ENCODE results near the gene MAGI2.

Gene MAGI2

DNA sequence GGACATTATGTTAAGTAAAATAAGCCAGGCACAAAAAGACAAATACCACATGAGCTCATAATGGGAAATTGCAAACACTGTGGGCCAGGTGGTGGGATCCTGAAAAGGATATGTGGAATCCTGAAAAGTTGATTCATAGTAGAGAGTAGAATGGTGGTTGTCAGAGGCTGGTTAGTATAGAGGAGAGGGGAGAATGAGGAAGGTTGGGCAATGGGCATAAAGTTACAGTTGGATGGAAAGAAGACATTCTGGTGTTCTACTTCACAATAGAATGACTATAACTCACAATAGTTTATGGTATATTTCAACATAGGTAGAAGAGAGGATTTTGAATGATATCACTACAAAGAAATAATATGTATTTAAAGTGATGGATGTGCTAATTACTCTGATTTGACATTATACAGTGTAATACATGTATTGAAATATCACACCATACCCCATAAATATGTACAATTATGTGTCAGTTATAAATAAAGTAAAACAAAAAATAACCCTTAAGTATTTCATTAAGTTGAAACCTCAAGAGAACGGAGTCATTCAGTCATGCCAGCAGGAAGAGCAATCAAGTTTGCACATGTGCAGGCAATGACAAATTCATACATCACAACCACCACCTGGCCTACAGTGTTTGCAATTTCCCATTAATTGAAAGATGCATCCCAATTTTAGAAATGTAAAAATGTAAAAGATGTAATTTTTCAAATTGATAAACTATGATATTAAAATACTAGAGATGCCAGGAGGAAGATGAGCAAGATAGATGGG, 156.7 kb downstream of the MAGI2 start:
- no peak for DNase-seq

DNA sequence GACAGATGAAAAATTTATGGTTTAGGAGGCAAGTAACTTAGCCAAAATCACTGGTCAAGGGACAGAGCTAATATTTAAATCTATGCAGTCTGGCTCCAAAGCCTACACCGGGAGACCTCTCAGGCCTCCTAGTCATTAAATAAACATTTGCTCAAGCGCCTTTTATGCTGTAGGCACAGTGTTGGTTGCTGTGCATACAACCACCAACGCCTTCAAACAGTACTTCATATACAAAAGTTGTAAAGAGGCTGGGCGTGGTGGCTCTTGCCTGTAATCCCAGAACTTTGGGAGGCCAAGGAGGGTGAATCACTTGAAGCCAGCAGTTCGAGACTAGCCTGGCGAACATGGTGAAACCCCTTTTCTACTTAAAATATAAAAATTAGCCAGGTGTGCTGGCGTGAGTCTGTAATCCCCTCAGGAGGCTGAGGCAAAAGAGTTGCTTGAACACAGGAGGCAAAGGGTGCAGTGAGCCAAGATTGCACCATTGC, 159.8 kb downstream of the MAGI2 start:
- DNase-seq, result no peak

DNA sequence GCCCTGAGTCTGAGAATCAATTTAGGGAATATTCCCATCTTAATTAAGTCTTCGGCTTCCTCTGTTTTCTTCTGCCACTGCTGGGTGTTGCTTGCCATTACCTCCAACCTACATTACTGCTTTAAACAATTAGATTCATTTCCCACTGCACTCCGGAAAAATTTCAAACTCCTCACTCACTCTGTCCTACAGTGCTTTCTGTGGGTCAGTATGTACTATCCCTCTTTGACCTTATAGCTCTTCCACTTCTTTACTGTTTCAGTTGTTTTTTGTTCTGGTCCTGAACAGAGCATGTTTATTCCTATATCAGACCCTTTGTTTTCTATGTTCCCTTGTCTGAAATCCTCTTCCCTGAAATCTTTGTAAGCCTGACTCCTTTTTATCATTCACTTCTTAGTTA, 160.6 kb downstream of the MAGI2 start:
- no peak for DNase-seq

DNA sequence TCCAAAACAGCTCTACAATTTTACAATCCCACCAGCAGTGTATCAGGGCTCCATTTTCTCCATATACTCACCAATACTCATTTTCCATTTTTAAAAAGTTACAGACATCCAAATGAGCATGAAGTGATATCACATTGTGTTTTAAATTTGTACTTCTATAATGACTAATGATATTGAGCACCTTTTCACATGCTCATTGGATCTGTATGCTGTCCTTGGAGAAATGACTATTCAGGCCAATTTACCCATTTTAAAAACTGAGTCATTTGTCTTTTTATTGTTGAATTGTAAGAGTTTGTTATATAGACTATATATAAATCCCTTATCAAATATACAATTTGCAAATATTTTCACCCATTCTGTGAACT, 162.0 kb downstream of the MAGI2 start:
- no peak for DNase-seq

DNA sequence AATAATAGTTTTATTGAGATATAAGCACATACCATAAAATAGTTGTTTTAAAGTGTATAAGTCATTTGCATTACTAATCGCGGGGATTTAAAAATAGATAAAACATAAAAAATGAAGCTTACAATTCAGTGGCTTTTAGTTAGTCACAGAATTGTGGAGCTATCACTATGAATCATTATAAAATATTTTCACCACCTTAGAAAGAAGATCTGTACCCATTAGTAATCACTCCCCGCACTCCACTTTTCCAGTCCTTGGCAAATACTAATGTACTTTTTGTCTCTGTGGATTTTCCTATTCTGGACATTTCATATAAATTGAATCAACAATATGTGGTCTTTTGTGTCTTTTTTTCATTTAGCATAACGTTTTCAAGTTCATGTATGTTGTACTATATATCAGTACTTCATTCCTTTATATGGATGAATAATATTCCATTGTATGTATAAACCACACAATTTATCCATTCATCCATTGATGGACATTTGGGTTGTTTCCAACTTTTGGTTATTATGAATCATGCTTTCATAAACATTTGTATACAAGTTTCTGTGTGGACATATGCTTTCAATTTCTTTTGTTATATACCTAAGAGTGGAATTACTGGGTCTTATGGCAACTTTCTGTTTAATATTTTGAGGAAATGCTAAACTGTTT, 162.5 kb downstream of the MAGI2 start:
- DNase-seq, result no peak

DNA sequence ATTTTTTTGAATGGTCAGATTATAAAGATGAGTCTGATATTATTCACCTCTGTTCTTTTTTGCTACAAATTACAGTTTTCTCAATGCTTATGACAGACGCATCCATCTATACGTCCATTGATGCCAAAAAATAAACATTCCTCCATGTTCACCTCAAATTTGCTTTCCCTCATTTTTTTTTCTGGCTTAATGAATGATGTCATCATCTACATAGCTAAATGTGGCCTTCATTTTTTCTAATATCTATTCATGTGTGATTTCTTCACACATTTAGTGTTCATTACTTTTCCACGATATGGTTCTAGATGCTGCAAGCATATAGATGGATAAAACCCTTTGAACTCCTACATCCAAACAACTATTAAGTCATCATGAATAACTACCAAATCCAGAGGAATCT, 163.1 kb downstream of the MAGI2 start:
- DNase-seq, result no peak

DNA sequence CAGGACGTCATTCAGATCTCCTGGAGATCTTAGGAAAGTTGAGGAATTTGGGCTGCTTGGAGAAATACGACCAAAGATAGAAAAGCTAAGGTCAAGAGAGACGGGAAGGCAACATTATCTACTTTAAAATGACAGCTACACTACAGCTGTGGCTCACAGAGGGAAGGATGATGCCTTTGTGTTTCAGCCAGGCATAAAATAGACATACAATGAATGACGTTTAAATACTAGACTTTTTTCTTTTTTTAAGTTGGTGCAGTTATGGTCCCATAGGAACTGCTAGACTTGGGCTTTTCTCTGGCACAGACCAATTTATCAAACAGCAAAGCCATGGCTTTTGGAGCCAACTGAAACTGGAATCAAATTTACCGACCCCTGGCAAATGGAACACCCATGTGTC, 164.8 kb downstream of the MAGI2 start:
- no peak for DNase-seq

DNA sequence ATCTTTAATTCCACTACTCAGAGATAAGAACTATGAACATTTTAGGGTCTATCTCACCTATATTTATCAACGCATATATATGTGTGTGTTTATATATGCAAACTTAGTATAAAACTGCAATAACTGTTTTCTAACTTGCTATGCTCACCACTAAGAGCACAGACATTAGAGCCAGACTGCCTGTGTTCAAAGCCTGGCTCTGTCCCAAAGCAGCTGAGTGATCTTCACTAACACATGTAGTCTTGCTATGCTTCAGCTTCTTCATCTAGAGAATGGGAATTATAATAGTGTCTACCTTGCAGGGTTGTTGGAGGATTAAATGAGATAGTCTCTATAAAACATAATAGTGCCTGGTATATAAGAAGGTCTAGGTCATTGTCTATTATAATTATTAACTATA, 165.5 kb downstream of the MAGI2 start:
- DNase-seq, result no peak

DNA sequence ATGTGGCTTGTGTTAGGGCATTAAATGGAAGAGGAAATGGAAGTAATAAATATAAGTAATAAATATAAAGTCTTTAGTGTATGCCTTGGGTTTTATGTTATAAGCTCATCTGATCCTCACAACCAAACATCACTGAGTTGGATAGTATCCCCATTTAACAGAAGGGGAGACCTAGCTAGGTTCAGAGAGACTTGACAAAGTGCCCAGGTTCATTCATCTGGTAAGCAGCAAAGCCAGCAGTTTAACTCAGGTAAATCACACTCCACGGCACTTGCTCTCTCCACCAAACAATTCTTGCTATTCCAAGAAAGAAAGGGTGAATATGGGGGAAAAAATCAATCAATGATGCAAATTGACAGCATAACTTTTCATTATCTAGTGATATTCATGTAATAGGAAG, 167.3 kb downstream of the MAGI2 start:
- no peak for DNase-seq

DNA sequence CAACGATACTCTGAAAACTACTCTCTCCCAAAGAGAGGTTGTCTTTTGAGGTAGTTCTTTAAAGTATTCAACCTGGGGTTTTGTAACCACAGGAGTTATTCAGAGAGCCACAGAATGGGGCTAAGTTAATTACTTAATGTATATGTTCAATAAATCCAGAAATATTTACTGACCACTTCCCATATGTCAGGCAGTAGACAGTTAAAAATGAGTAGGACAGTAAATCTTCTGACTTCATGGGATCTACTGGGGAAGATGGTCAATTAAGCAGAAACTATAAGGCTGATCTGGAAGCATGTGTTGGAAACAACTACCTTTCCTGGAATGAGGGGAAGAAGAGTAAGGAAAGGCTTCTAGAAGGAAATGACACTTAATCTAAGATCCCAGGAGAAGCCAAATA, 167.7 kb downstream of the MAGI2 start:
- no peak for DNase-seq

DNA sequence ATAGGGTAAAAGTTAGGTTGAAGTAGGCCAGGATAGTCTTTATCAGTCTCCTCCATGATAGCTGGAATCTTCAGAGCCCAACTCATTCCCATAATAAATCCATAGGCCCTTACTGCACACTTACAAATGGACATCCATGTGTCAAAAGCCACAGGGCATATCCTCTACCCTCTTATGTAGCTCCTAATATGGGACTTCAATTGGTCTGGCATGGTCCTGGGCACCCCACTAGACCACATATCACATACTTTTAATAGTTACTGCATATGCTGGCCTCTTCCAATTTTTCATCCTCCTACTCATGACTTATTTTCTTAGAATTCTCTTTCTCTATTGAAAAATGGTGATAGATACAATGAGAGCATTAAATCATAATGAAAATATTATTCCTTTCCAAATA, 169.3 kb downstream of the MAGI2 start:
- DNase-seq, result no peak

DNA sequence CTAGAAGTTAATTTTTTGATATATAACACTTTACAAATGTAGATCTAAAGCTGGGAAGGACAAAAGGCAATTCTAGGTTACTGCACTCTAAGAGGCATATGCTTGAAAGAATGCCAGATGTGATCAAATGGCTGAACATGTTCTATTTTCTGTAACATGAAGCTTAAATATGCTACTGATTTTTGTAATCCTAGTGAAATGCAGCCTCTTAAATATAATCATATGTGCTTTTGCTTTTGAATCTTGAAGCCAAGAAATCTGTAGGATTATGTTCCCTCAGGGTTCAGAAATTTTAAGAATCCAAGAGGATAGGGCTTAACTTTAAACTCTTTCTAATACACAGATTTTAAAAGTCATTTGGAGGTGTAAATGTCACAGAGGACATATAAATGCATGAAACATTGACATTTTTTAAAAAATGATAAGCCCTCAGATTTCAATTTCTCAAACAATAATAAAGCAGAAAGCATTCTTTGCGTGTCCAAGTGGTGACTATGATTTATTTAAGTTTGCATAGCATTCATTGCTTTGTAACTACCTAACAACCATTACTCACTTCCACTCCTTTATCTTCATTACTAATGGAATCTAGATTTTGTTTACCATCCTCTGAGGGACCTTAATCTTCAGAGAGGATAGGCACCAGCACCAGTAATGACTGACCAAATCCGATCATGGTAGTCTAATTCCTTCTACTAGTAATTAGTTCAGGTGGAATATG, 170.4 kb downstream of the MAGI2 start:
- DNase-seq, result no peak

DNA sequence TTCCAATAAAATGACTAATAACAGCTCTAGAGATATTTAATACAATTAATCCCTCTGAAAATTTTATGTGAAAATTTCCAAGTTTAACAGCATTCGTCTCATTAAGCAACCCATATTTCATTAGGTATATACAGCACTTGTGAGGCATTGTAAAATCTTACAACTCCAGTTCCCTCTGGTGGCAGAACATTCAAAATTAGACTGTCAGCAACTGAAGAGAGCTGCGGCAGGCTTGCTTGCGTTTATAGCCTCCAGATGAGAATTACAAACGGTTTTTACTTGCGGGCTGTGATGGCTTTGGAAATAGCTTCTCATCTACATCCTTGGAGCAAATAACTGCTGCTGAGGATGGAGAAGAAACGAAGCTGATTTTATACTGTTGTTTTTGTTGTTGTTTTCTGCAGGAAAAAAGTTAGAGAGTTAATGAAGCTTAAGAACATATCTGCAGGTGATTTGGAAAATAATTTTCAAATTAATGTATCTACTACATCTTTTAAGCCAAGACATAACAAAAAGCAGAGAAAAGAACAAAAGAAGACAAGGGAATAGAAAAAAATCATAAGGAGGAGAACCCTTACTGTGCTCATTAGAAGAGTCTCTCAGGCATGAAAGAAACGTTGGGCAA, 171.3 kb downstream of the MAGI2 start:
- no peak for DNase-seq

DNA sequence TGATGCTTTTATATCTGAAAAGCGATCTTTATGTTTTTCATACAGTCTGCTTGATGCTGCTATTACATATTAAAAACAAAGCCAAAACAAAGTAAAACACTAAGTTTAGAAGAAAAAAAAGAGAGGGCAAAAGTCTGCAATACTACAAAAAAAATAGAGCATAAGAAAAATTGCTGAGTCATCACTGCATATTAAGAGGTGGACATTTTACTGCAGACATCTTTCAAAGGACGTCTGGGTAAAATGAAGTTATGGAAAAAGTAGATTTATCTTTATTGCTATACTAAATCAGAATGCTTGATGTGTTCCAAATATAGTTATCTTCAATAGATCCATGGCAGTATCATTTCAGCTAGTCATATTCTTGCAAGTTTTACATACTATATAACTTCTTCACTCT, 172.0 kb downstream of the MAGI2 start:
- DNase-seq, result no peak

DNA sequence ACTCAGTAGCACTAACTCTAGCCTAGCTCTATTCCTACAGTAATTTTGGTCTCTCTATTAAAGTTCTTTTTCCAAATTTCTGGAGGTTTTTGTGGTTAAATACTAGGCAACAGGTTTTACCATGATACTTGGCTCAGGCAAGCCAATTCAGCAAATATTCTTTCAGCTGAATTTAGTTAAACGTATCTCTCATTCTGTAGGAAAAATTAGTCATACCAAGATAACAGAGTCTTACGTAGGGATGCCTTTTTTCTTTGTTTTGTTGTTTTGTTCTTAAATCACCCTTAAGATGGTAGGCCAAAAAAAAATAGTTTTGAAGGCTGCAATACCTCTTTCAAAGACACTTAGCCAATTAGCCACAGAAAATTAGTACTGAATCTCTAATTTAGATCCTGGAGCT, 180.5 kb downstream of the MAGI2 start:
- DNase-seq, result no peak

DNA sequence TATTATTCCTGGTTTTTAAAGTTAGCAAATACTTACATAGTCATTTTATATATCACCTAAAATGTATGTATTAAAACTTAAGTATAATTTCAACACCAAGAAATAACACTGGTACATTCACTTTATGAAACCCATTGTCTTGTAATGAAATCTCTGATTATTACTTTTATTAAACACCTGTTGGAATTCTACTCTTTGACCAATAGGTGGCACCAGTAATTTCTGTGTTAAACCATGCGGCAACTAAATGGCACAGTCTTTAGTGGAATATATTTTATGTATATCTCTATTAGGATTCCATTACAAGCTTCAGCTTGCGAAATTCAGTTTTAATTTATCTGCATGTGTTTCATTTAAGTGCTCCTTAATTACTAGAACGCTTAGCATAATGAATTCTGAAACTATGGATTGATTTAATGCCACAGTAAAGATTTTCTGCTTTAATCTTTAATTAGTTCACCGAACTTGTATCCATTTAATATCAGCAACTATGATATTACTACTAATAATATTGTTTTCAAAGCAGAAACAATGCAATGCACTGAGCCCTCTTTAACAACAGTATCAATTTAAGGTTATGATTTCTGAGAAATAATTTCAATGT, 181.3 kb downstream of the MAGI2 start:
- DNase-seq, result no peak

DNA sequence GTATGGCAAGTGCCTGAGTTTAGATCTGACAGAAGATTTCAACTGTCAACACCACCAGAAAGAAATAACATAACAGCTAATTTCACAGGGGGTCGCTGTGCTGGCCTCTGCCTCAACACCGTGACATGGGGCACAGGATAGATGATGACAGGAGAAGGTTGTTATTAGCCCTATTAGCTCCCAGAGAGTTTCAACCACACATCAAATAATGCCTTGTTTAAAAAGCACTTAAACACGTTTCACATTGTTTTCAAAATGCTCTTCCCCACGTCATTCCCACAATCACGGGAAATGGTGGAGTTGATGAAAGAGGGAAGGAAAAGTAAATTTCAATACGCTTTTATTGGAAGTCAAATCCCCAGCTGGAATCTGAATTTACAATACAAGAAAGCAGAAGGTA, 184.7 kb downstream of the MAGI2 start:
- DNase-seq, result no peak

DNA sequence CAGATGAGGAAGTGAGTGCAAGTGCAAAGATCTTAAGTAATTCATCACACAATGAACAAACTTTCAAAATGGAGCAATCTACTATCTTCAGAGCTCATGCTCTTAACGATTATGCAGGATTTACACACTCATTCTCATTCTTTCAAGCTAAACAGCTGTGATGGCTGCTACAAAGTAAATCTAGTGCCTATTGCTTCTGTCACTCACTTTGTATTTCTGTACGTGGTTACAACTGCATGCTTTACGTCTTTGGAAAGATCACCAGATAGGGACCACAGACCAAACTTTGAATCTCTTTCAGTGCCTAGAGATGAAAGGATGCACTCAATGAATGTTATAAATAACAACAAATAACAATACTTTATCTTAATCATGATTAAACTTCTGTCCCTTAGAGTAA, 194.6 kb downstream of the MAGI2 start:
- no peak for DNase-seq

DNA sequence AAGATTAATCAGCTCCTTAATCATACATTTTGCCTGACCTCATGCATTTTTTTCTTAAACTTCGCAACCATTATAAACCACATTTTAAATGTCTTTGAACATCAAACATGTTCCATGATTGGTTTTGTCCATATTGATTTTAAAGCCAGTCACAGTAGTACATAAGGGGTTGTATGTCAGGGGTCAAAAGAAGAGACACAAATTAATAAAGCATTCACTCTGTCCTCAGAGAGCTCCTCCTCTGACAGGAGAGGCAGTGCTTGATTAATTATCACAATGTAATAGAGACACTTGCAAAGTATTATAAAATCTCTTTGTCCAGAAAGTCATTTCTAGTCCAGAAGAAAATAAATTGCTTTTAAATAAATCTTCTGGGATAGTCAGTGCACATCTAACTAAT, 195.5 kb downstream of the MAGI2 start:
- no peak for DNase-seq

DNA sequence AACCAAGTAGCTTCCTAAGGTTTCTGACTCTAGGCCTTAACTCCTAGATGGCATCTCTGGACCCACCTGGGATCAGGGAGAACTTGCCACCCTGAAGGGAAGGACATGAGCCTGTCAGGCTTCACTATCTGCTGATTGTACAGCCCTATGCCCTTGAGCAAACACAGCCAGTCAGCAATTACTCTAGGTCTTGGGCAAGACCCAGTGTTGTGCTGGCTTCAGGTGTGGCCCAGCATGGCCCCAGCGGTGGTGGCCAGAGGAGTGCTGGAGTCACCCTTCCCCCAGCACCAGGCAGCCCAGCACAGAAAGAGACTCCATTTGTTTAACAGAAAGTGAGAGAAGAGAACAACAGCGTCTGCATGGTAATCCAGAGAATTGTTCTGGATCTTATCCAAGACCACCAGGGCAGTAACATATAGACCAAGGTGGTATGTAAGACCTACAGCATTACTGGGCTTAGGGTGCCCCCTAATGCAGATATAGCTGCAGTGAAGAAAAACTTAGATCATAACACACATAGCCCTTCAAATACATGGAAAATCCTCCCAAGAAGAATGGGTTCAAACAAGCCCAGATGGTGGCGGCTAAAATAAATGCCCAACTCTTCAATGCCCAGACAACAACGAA, 207.7 kb downstream of the MAGI2 start:
- DNase-seq, result no peak

DNA sequence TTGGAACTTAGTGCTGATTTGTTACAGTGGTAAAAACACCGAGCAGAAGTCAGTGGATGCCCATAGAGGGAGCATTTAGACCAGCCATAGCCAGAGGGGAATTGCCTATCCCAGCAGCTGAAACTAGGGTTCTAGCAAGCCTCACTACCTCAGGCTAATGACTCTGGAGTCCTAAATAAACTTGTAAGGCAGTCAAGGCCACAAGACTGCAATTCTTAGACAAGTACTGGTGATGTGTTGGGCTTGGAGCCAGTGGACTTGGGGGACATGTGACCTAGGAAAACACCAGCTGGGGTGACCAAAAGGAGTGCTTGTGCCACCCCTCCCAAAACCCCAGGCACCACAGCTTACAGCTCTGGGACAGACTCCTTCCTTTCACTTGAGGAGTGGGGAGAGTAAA, 209.0 kb downstream of the MAGI2 start:
- DNase-seq, result no peak

DNA sequence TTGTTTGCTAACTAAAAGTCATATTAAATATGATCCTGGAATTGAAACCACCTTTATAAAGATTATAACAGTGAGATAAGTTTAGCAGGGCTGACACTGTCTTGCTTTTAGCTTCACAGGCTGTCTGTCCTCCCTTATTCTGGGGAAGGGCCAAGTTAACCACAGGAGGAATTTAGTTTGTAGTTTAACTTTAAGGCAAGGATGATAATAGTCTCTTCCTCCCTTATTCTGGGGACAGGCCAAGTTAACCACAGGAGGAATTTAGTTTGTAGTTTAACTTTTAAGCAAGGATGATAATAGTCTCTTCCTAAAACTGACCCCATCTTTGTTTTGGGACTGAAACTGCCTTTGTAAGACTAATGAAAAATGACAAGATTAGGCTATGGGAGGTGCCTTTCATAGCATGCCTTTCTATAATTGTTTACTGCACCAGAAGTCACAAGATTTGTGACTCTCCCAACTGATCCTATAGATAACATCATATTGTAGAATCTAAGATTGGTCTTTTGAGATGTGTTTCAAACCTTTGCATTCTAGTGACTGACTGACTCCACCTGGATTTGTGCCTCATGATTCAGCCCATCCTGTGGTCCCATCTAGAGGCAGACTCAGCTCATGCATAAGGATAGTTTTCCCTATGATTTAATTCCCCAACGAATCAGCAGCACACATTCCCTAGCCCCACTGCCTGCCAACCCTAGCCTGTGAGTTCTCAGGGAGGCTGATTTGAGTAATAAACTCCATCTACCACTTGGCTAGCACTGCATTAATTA, 212.0 kb downstream of the MAGI2 start:
- no peak for DNase-seq

All from stimulated activated CD4-positive, alpha-beta T cell treated with anti-CD3 and anti-CD28 coated beads, Interleukin-15, amount 100 ng/mL, for 24 hours (primary cell).